Activated CD4-positive, alpha-beta T cell treated with anti-CD3 and anti-CD28 coated beads, Interleukin-2, amount 10 ng/mL, durations not matched to agents 7 days and 5 days (primary cell): Measurements from ENCODE around the gene BTNL2. TPM values are rescaled to one million over a fixed set of nuclear protein-coding genes. Genes with fewer than 3 reads are reported as not detected.
"Not testable (repeated sequence)": the region's sequence is repeated elsewhere in the genome, so short reads cannot be mapped to it uniquely, and the experiment has no call there.

Experiments
- CTCF ChIA-PET: fragments of 350-600 bp; sonication (Branson Sonifier 250); formaldehyde crosslinking; loops from one replicate; lab custom pipeline; 2021; ENCODE audit warnings: antibody characterized with exemption; lab: Charles Lee
- POLR2A ChIA-PET: fragments of 350-600 bp; sonication (Branson Sonifier 250); formaldehyde crosslinking; loops from one replicate; lab custom pipeline; 2021; ENCODE audit warnings: antibody characterized with exemption; lab: Charles Lee
- DNase-seq: peaks from one replicate; pipeline ENCODE4 v3.0.0-alpha.2; 2020
- H3K27ac Mint-ChIP-seq: one replicate; pipeline ENCODE4 v1.8.0; 2021; ENCODE audit warnings: mild to moderate bottlenecking, moderate library complexity, mixed read lengths
- H3K27me3 Mint-ChIP-seq: one replicate; pipeline ENCODE4 v1.8.0; 2021; ENCODE audit warnings: mixed read lengths
- H3K36me3 Mint-ChIP-seq: one replicate; pipeline ENCODE4 v1.8.0; 2021; ENCODE audit warnings: low read depth, mixed read lengths
- H3K4me1 Mint-ChIP-seq: one replicate; pipeline ENCODE4 v1.8.0; 2021; ENCODE audit warnings: mixed read lengths
- H3K4me3 Mint-ChIP-seq: one replicate; pipeline ENCODE4 v1.8.0; 2021; ENCODE audit warnings: mild to moderate bottlenecking, moderate library complexity, mixed read lengths
- H3K9me3 Mint-ChIP-seq: one replicate; pipeline ENCODE4 v1.8.0; 2021; ENCODE audit warnings: mixed read lengths
- total RNA-seq, 2 experiments: library from RNA; stranded (reverse); gene quantifications; one replicate each; pipeline ENCODE4 v1.2.3, GENCODE V29; 2021

BTNL2 gene
- total RNA-seq, 2 experiments from 2014 or later = not detected

- POLR2A ChIA-PET = no interaction called here
- no peak overlapping the region for H3K4me3 Mint-ChIP-seq
- H3K4me1 Mint-ChIP-seq = no peaks in the 10 kb centered on the region
- no peaks in the 10 kb centered on the region for H3K36me3 Mint-ChIP-seq
- CTCF ChIA-PET = no interaction called here
- H3K9me3 Mint-ChIP-seq = no peaks in the 10 kb centered on the region
- no peak overlapping the region for H3K27ac Mint-ChIP-seq
- no peak for DNase-seq
- peaks cover 21% of the 10 kb centered on the region for H3K27me3 Mint-ChIP-seq
Observed at GRCh38 chr6:32375739-32376529, 31.0 kb downstream of the BTNL2 start.

GRCh38 chr6:32371803-32372202 is 35.2 kb downstream of the BTNL2 start, which contains the start of gene TSBP1:
Gene TSBP1 (minus strand): TSS chr6:32371903. CDS start chr6:32371706, 197 bp downstream.
- Mint-ChIP-seq H3K27me3 (peaks cover 18% of the 10 kb centered on the region), H3K9me3 (no peaks in the 10 kb centered on the region), H3K4me3 (no peak within 1 kb of the TSS), H3K4me1 (peaks cover 7% of the 10 kb centered on the region), H3K36me3 (no peaks in the 10 kb centered on the region), H3K27ac (no peak within 1 kb of the TSS)
- ChIA-PET CTCF (no interaction called here), POLR2A (no interaction called here)
- DNase-seq = no peak

- Mint-ChIP-seq H3K27ac (no peak overlapping the region), H3K9me3 (no peaks in the 10 kb centered on the region), H3K27me3 (peaks cover 14% of the 10 kb centered on the region)
Observed at GRCh38 chr6:32371229-32371628, 35.8 kb downstream of the BTNL2 start.

GRCh38 chr6:32370505-32370904 is 36.5 kb downstream of the BTNL2 start:
- no peak overlapping the region for H3K27ac Mint-ChIP-seq
- no peak overlapping the region for H3K4me3 Mint-ChIP-seq
- DNase-seq = no peak
- H3K36me3 Mint-ChIP-seq = no peaks in the 10 kb centered on the region
- H3K27me3 Mint-ChIP-seq = peaks cover 17% of the 10 kb centered on the region
- H3K9me3 Mint-ChIP-seq = no peaks in the 10 kb centered on the region
- POLR2A ChIA-PET = no interaction called here
- peaks cover 7% of the 10 kb centered on the region for H3K4me1 Mint-ChIP-seq
- CTCF ChIA-PET = no interaction called here

More at GRCh38 chr6:32371229-32371628, 35.8 kb downstream of the BTNL2 start:
- Mint-ChIP-seq H3K36me3 (no peaks in the 10 kb centered on the region), H3K4me1 (peaks cover 7% of the 10 kb centered on the region), H3K4me3 (no peak overlapping the region)
- DNase-seq = no peak
- CTCF ChIA-PET = no interaction called here
- POLR2A ChIA-PET = no interaction called here

GRCh38 chr6:32369660-32370059 is 37.3 kb downstream of the BTNL2 start:
- no peak for DNase-seq
- ChIA-PET POLR2A (no interaction called here), CTCF (no interaction called here)
- Mint-ChIP-seq H3K27ac (no peak overlapping the region), H3K9me3 (no peaks in the 10 kb centered on the region), H3K4me1 (peaks cover 7% of the 10 kb centered on the region), H3K36me3 (no peaks in the 10 kb centered on the region), H3K4me3 (no peak overlapping the region), H3K27me3 (peaks cover 18% of the 10 kb centered on the region)

GRCh38 chr6:32367644-32368043 is 39.3 kb downstream of the BTNL2 start:
- no peaks in the 10 kb centered on the region for H3K36me3 Mint-ChIP-seq
- H3K27ac Mint-ChIP-seq = no peak overlapping the region
- no peak for DNase-seq
- ChIA-PET POLR2A (no interaction called here), CTCF (interaction anchor here (0.7 kb wide), 1 partner anchor 57 kb away, joined by 4 read pairs; no protein-coding TSS in a partner anchor)
- H3K27me3 Mint-ChIP-seq = peaks cover 28% of the 10 kb centered on the region
- H3K4me1 Mint-ChIP-seq = peaks cover 7% of the 10 kb centered on the region
- H3K4me3 Mint-ChIP-seq = no peak overlapping the region
- H3K9me3 Mint-ChIP-seq = no peaks in the 10 kb centered on the region

- H3K4me1 Mint-ChIP-seq, POLR2A ChIA-PET, CTCF ChIA-PET, H3K36me3 Mint-ChIP-seq, DNase-seq, H3K9me3 Mint-ChIP-seq, H3K4me3 Mint-ChIP-seq, H3K27ac Mint-ChIP-seq: not testable (repeated sequence)
- peaks cover 17% of the 10 kb centered on the region for H3K27me3 Mint-ChIP-seq
Observed at GRCh38 chr6:32359225-32359624, 47.8 kb downstream of the BTNL2 start.

GRCh38 chr6:32358548-32358947 is 48.4 kb downstream of the BTNL2 start:
- DNase-seq, H3K36me3 Mint-ChIP-seq, CTCF ChIA-PET, H3K9me3 Mint-ChIP-seq, H3K4me1 Mint-ChIP-seq, H3K27ac Mint-ChIP-seq, POLR2A ChIA-PET, H3K4me3 Mint-ChIP-seq: not testable (repeated sequence)
- peaks cover 14% of the 10 kb centered on the region for H3K27me3 Mint-ChIP-seq

GRCh38 chr6:32355018-32355417 is 52.0 kb downstream of the BTNL2 start:
- H3K9me3 Mint-ChIP-seq = no peaks in the 10 kb centered on the region
- ChIA-PET CTCF (no interaction called here), POLR2A (no interaction called here)
- no peaks in the 10 kb centered on the region for H3K36me3 Mint-ChIP-seq
- DNase-seq = no peak
- no peak overlapping the region for H3K4me3 Mint-ChIP-seq
- no peaks in the 10 kb centered on the region for H3K4me1 Mint-ChIP-seq
- peaks cover 5% of the 10 kb centered on the region for H3K27me3 Mint-ChIP-seq
- no peak overlapping the region for H3K27ac Mint-ChIP-seq

GRCh38 chr6:32353348-32353747 is 53.6 kb downstream of the BTNL2 start:
- no peaks in the 10 kb centered on the region for H3K36me3 Mint-ChIP-seq
- H3K27ac Mint-ChIP-seq = no peak overlapping the region
- ChIA-PET POLR2A (no interaction called here), CTCF (no interaction called here)
- no peaks in the 10 kb centered on the region for H3K4me1 Mint-ChIP-seq
- no peak for DNase-seq
- H3K27me3 Mint-ChIP-seq = peaks cover 14% of the 10 kb centered on the region
- H3K4me3 Mint-ChIP-seq = no peak overlapping the region
- no peaks in the 10 kb centered on the region for H3K9me3 Mint-ChIP-seq

Other genes starting within 250 kb of the BTNL2 start
- gene EGFL8, start 242.6 kb downstream of the BTNL2 start, total RNA-seq = 1 to 10 TPM; 6.0 to 8.6 TPM
- 10 to 100 TPM; 47.3 to 52.0 TPM for gene AGPAT1, start 231.1 kb downstream of the BTNL2 start, total RNA-seq
- gene RNF5, start 228.8 kb downstream of the BTNL2 start, total RNA-seq = 10 to 100 TPM; 39.8 to 49.7 TPM
- 10 to 100 TPM; 45.4 to 47.1 TPM for gene AGER, start 222.9 kb downstream of the BTNL2 start, total RNA-seq
- 10 to 100 TPM; 98.2 to 98.4 TPM for gene PBX2, start 217.0 kb downstream of the BTNL2 start, total RNA-seq
- 100 to 1,000 TPM; 274 to 282 TPM for gene GPSM3, start 214.5 kb downstream of the BTNL2 start, total RNA-seq
- gene NOTCH4, start 183.1 kb downstream of the BTNL2 start, total RNA-seq = under 1 TPM; 0.20 to 0.27 TPM
- not detected for gene TSBP1, start 35.3 kb downstream of the BTNL2 start, total RNA-seq
- gene HLA-DRA, start 32.7 kb upstream of the BTNL2 start, total RNA-seq = 10 to 100 TPM; 58.8 to 73.7 TPM
- 10 to 100 TPM; 27.9 to 29.2 TPM for gene HLA-DRB5, start 123.1 kb upstream of the BTNL2 start, total RNA-seq
- 10 to 100 TPM; 51.4 to 55.9 TPM for gene HLA-DRB1, start 182.7 kb upstream of the BTNL2 start, total RNA-seq
- 1 to 10 TPM; 4.7 to 5.2 TPM for gene HLA-DQA1, start 230.2 kb upstream of the BTNL2 start, total RNA-seq